Stimulated activated CD8-positive, alpha-beta memory T cell treated with anti-CD3 and anti-CD28 coated beads, Interleukin-15, amount 100 ng/mL, for 48 hours (primary cell): ENCODE measurements around the gene BUB1.
"Not testable (repeated sequence)": the region's sequence is repeated elsewhere in the genome, so short reads cannot be mapped to it uniquely, and the experiment has no call there.

ENCODE experiments used
- DNase-seq, 2 donors: peaks; one replicate each; pipeline ENCODE4 v3.0.0-alpha.2; 2020; ENCODE audit warnings: low read depth in 2 of 2

The BUB1 gene

DNA sequence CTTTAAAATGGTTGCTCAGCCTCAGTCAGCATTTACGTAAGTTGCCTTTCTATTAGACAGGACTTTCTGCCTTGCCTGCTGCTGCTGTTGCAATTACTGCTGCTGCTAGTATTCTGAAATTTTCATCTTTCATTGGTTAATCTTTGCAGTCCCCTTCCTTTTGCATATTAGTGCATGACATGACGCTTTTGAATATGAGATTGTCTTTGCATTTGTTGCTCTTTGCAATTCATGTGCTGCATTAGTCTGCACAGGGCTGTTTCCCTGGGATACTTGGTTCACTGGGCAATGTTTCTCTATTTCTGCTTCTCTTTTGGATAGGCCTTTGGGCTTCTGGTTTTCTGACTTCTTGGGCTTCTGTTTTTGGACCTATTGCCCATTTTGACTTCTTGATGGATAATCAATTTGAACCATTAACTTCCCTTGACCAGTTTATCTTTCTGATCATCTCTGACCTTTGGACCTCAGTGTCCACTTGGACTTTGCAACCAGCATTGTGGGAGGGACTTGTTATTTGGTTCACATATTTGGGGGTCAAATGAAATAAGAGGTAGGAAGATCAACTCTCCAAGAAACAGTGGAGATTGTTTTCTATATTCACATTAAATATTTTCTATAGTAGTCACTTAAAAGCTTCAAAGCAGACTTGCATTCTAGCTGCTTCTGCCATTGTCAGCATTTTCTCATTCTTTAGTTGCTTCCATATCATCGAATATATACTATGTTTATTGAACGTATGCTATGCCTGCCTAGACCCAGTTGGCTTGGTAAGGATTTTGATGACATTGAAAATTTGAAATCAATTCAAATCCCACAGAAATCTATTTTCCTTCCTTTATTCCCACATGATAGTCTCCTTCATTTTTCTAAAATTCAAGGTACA, 12.5 kb upstream of the BUB1 start:
- no peak for DNase-seq

- DNase-seq: no peak
These were observed 10.8 kb upstream of the BUB1 start for GRCh38 chr2:110688594-110689091.

- not testable (repeated sequence) for DNase-seq
These were observed 10.1 kb upstream of the BUB1 start for GRCh38 chr2:110687775-110688484.

- no peak for DNase-seq
These were observed 5.0 kb upstream of the BUB1 start for GRCh38 chr2:110682872-110683271.

GRCh38 chr2:110682267-110682666, 4.4 kb upstream of the BUB1 start:
- DNase-seq: no peak

GRCh38 chr2:110680709-110681108, 2.8 kb upstream of the BUB1 start:
- no peak for DNase-seq

DNA sequence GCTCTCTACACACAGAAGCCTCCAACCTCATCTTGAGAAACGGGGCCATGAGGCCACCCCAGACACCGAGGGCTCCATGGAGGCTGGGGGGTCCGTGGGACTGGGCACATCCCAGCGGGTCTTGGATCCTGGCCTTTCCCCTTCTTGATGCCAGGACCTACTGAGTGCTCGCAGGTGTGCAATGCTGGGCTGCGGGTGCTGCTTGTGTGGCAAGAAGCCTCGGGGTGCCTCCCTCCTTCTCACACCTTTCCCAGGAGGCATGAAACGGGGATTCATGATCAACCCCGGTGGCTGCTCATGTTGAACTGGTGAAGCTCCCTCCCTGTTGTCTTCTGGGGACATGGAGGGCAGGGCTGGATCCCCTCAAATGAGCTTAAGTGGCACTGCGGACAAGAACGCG, 2.0 kb upstream of the BUB1 start:
- no peak for DNase-seq

DNA sequence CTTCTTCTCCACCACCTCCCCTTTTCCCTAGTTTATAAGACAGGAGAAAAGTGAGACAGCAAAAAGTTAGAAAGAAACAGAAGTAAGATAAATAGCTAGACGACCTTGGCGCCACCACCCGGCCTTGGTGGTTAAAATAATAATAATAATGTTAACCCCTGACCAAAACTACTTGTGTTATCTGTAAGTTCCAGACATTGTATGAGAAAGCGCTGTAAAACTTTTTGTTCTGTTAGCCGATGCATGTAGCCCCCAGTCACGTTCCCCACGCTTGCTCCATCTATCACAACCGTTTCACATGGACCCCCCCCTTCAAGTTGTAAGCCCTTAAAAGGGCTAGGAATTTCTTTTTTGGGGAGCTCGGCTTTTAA, 1.5 kb upstream of the BUB1 start:
- DNase-seq: no peak

- no peak for DNase-seq
These were observed 834 bp upstream of the BUB1 start for GRCh38 chr2:110678457-110679336.

DNA sequence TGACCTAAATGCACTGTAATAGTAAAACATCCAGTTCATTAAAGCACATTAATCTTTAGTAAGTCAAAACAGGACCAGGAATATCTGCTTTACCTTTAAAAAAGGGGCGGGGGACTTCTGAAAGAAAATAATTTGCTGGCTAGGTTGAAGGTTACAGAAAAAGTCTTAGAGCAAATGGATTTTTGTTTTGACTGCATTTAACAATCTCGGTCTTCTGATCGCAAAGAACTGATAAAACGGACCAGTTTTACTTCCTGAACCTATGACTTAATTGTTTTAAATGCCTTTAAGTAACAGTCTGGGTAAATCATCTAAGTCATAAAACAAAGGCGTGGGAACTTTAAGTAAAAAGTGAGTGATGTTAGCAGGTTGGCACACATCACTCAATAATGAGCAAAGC, 783 bp downstream of the BUB1 start:
- DNase-seq: no peak

DNA sequence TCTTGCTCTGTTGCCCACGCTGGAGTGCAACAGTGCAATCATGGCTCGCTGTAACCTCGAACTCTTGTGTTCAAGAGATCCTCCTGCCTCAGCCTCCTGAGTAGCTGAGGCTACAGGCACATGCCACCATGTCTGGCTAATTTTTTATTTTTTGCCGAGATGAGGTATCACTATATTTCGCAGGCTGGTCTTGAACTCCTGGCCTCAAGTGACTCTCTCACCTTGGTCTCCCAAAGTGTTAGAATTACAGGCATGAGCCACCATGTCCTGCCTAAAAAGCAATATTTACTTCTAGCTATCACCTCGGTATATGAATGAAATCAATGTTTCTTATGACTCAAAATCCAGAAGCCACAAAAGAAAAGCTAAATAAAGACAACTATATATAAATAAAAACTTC, 2.2 kb downstream of the BUB1 start:
- no peak for DNase-seq

GRCh38 chr2:110674620-110675555, 3.0 kb downstream of the BUB1 start:
- DNase-seq: no peak

DNA sequence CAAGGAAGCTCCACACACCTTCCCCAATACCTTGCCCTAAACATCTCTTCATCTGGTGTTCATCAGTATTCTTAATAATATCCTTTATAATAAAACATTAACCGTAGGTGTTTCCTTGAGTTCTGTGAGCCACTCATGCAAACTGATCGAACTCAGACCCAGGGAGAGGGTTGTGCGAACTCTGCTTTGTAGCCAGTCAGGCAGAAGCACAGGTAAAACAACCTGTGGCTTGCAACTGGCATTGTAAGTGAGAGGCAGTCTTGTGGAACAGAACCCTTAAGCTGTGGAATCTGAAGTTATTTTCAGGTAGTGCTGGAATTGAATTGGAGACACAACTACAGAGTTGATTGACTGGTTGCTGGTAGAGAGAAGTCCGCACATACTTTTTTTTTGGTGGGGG, 4.7 kb downstream of the BUB1 start:
- DNase-seq: no peak

- DNase-seq: no peak
These were observed 7.0 kb downstream of the BUB1 start for GRCh38 chr2:110670826-110671225.

DNA sequence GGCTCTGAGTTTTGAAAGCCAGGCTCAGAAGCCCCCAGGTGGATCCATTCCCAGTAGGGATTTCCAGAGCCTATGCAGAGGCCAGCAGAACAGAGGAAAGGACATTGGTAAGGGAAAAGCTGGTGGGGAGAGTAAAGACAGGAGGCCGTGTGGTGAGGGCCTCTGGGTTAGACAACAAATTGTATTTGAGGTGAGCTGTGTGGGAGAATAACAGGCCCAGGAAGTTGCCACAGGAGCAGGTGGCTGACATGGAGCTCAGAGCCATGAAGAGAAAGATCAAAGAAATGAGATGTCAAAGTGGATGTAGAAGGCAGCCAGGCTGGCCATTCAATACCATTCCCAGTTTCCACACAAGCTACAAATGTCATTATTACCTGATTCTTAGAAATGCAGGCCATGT, 8.8 kb downstream of the BUB1 start:
- no peak for DNase-seq

- no peak for DNase-seq
These were observed 10.8 kb downstream of the BUB1 start for GRCh38 chr2:110667071-110667470.

- no peak for DNase-seq
These were observed 13.7 kb downstream of the BUB1 start for GRCh38 chr2:110664135-110664534.

GRCh38 chr2:110662560-110662959, 15.3 kb downstream of the BUB1 start:
- no peak for DNase-seq

DNA sequence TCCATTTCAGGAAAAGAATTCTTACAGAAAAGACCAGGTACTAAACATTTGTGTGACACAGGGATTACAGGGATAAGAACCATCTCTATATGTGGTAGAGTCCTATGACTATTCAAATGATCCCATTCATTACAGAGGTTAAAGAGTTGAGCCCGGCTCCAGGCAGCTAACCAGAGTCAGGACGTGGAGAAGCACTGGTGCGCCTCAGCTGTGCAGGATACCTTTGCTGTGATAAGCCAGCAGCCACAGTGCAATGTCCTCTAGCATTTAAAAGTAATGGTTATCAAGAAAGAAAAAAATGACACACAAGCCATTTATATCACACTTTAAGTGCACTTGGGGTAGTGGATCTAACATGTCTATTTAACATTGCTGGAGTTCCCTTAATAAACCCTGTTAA, 17.3 kb downstream of the BUB1 start:
- no peak for DNase-seq

DNA sequence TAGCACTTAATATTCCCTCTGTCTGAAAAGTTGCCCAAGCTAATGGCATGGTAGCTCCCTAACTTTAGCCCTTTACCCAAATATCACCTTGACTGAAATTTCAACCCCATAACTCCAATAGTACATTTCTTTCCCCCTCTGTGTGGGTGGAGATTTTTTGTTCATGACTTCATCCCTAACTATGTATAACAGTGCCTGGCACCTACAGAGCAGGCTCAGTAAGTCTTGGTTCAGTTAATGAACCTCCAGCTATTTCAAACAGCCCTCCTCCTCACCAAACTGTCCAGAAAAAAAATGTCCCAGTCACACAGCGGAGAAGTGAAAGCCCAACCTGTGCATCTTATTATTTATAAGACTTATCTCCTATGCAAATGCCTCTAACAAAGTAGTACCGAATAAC, 18.6 kb downstream of the BUB1 start:
- no peak for DNase-seq

- DNase-seq: no peak
These were observed 20.0 kb downstream of the BUB1 start for GRCh38 chr2:110657724-110658305.
